ENCODE results near the gene SND1.

The SND1 gene

DNA sequence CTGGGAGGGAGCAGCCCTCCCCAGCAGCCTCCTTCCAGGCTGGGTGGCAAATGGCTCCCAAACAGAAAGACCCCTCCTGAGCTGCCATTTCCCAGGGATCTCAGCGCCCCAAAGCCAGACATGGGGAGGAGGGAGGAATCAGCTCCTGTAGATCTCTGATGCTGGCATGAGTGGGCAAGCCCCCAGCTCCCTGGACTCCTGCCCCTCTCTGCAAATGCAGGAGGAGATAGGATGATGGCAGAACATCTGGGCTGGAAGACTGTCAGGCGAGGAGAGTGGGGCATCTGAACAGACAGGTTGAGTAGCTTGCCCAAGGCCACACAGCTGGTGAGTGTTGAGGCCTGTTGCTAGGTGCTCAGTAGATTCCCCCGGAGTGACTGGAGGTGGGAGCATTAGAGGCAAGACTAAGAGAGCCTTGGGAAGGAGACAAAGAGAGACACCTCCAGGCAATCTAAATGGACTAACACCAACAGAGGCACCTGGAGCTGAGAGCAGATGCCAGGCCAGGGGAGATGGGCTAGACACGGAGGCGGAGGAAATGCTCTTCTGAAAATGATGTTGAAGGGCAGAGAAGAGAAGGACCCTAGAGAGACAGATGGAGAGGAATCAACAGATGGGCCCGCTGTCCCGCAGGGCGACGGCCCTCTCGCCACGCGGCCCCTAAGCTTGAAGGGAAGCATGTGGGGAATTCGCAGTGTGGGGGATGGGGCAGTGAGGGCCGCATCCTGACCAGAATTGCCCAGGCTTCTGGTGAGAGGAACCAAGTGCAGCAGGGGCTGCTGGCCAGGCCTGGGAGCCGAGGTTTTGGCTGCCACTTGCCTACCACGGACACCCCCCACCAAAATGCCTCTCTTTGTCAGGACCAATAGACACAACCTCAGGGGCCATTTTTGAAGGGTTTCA lies 464.1 kb downstream of the SND1 start:
- Mint-ChIP-seq H3K9me3 (no peaks in the 10 kb centered on the region), H3K4me1 (ENCODE audit: low read depth) (peaks cover 13% of the 10 kb centered on the region), H3K36me3 (ENCODE audit: low read depth) (no peaks in the 10 kb centered on the region), H3K27ac (no peak overlapping the region), H3K4me3 (no peak overlapping the region), H3K27me3 (ENCODE audit: low read depth) (peaks cover 21% of the 10 kb centered on the region)
- no peak for DNase-seq (ENCODE audit: low spot score)

DNA sequence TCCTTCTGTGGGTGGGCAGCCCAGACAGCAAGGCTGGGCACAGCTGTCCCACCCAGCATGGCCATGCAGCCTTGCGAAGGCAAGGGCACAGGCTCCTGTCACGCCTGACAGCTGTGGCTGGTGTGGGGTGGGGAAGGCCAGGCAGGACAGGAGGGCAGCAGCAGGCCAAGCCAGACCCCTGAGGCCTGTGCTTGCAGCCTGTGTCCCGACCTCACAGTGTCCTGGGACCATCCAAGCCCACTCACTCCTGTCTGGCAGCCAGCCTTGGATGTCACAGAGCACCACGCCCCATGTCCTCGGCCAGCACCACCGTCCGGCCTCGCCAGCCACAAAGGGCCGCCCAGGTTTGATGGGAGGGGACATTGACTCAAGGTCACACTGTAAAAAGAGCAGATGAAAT lies 464.7 kb downstream of the SND1 start:
- H3K27ac Mint-ChIP-seq: no peak overlapping the region
- DNase-seq (ENCODE audit: low spot score): no peak
- peaks cover 21% of the 10 kb centered on the region for H3K27me3 Mint-ChIP-seq (ENCODE audit: low read depth)
- H3K4me1 Mint-ChIP-seq (ENCODE audit: low read depth): peaks cover 9% of the 10 kb centered on the region
- H3K4me3 Mint-ChIP-seq: no peak overlapping the region
- H3K36me3 Mint-ChIP-seq (ENCODE audit: low read depth): no peaks in the 10 kb centered on the region
- H3K9me3 Mint-ChIP-seq: no peaks in the 10 kb centered on the region

DNA sequence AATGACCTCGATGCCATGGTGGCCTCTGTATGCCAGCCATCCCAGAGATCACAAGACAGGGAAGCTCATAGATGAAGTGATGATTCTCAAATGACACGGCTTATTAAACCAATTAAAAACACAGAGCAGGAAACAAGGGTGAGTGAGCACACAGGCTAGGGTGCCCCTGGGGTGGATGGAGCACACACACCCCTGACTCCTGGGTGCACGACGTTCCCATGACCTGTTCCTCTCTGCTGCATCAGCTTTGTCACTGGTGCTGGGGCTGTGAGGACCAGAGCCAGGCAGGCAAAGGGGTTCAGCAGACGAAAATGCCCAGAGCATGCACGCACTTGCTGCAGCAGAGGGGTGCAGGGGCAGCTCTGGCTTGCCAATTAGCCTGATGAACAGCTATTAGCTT lies 465.7 kb downstream of the SND1 start:
- Mint-ChIP-seq H3K36me3 (ENCODE audit: low read depth) (no peaks in the 10 kb centered on the region), H3K27ac (no peak overlapping the region), H3K4me3 (no peak overlapping the region), H3K9me3 (no peaks in the 10 kb centered on the region), H3K4me1 (ENCODE audit: low read depth) (peaks cover 2% of the 10 kb centered on the region), H3K27me3 (ENCODE audit: low read depth) (peaks cover 20% of the 10 kb centered on the region)
- no peak for DNase-seq (ENCODE audit: low spot score)

DNA sequence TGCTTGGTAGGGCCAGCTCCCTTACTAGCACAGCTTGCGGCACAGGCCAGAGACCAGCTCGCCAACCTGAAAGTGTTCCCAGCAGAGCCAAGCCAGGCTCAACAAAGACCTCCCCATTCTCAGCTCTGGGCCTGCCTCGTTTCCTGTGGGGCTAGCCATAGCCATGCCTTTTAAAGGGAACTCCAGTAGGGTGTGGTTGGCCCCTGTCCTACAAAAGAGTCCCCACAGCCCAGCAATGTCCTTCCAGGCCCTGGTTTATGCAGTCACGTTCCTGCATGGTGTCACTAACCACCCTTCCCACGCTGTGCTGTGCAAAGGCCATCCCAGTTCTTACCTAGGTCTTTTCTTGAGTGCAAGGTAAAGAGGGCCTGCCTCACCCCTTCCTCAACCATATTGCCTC lies 467.0 kb downstream of the SND1 start:
- Mint-ChIP-seq H3K27me3 (ENCODE audit: low read depth) (peaks cover 18% of the 10 kb centered on the region), H3K4me1 (ENCODE audit: low read depth) (no peaks in the 10 kb centered on the region), H3K27ac (no peak overlapping the region), H3K36me3 (ENCODE audit: low read depth) (no peaks in the 10 kb centered on the region), H3K4me3 (no peak overlapping the region), H3K9me3 (no peaks in the 10 kb centered on the region)
- DNase-seq (ENCODE audit: low spot score): no peak

DNA sequence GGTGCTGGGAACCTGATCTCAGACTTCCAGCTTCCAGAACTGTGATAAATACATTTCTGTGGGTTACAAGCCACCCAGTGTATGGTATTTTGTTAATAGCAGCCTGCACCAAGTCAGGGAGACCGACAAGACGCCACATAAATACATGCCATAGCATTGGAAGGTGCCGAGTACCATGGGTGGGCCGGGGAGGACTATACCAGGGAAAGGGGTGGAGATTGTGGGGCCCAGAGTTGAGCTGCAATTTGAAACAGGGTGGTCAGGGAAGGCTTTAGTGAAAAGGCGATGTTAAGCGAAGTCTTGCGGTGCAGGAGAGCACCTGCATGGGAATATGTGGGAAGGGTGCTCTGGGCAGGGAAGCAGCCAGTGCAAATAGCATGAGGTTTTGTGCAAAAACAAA lies 468.1 kb downstream of the SND1 start:
- no peaks in the 10 kb centered on the region for H3K36me3 Mint-ChIP-seq (ENCODE audit: low read depth)
- DNase-seq (ENCODE audit: low spot score): no peak
- peaks cover 19% of the 10 kb centered on the region for H3K27me3 Mint-ChIP-seq (ENCODE audit: low read depth)
- peaks cover 5% of the 10 kb centered on the region for H3K4me1 Mint-ChIP-seq (ENCODE audit: low read depth)
- no peak overlapping the region for H3K27ac Mint-ChIP-seq
- no peak overlapping the region for H3K4me3 Mint-ChIP-seq
- H3K9me3 Mint-ChIP-seq: no peaks in the 10 kb centered on the region

DNA sequence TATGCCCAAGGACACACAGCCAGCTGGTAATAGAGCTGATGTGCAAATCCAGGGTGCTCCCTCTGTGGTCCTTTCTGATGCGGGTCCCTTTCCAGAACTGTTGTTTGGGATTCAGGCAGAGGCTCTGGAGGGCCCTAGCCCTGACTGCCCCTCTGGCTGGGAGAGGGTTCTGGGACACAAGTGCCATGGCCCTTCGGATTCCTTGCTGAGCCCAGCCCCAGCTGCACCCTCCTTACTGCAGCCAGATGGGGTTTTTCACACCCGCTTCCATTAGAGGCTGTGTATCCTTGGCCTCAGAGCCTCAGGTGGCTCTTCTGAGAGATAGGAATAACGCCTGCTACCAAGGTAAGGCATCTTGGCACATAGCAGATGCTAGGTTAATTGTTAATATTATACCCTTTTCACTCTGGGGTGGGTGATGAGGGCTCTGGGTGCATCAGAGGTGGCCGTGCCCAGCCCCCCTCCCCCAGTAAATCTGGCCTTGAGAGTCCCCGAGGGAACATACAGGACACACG lies 469.0 kb downstream of the SND1 start:
- Mint-ChIP-seq H3K36me3 (ENCODE audit: low read depth) (no peaks in the 10 kb centered on the region), H3K4me3 (no peak overlapping the region), H3K27me3 (ENCODE audit: low read depth) (peaks cover 16% of the 10 kb centered on the region), H3K9me3 (no peaks in the 10 kb centered on the region), H3K27ac (no peak overlapping the region), H3K4me1 (ENCODE audit: low read depth) (peaks cover 6% of the 10 kb centered on the region)
- DNase-seq (ENCODE audit: low spot score): no peak

DNA sequence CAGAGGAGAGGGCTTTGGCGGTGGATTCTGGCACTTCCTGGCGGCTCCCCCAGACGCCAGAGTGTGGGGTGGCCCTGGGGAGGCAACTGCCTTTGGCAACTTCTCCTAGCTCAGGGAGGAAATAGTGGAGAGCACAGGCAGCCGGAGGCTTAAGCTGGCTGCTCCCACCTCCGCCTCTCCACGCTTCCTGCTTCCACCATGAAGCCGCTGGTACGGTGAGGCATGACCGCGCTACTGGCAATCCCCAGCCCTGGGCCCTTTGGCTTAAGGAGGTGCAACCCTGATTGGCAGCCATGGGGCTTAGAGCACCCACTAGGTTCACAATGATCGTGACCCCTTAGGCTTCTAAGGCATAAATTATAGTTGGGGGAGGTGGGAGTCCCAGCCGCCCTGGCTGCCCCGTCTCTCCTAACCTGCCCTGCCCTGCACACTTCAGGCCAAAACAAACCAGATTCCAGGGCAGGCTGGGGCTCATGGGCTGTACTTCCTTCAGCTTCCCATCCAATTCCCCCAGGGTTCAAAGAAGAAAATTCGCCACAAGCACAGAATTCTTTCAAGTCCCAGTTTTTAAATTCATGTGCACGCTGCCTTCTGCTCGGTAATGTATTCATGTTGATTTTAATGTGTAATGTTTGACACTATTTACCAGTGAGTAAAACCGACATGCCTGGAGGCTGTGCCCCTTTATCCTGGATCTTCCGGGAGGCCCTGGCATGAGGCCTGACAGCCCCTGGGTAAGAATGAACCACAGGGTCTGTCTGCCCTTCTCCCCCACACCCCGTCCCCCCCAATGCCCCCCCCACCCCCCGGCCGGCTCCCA lies 469.9 kb downstream of the SND1 start:
- Mint-ChIP-seq H3K27ac (no peak overlapping the region), H3K4me3 (no peak overlapping the region), H3K36me3 (ENCODE audit: low read depth) (no peaks in the 10 kb centered on the region), H3K27me3 (ENCODE audit: low read depth) (peaks cover 18% of the 10 kb centered on the region), H3K9me3 (no peaks in the 10 kb centered on the region), H3K4me1 (ENCODE audit: low read depth) (peaks cover 6% of the 10 kb centered on the region)
- DNase-seq (ENCODE audit: low spot score): no peak

DNA sequence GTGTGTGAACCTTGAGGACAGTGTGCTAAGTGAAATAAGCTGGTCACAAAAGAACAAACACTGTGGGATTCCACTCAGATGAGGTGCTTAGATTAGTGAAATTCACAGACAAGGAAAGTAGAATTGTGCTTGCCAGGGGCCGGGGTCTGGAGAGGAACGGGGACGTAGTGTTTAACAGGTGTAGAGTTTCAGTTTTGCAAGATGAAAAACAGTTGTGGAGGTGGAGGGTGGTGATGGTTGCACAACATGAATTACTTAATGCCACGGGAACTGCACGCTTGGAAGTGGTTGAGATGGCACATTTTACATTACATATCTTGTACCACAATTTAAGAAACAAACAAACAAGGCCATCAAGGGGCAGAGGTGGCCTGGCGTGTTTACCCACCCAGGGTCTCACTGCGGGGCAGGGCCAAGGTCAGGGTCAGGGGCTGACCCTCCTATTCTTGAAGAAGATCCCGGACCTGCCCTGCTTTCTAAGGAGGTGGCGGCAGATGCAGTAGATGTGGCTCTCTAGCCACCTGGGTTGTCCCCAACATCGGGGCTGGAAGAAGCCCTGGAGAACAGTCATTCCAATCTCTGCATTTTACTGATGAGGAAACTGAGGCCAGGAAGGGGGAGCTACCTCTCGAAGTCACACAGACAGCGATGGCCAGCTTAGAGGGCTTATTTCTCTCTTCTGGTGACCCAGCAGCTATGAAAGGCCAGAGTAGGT lies 470.7 kb downstream of the SND1 start:
- H3K9me3 Mint-ChIP-seq: no peaks in the 10 kb centered on the region
- H3K4me1 Mint-ChIP-seq (ENCODE audit: low read depth): peaks cover 6% of the 10 kb centered on the region
- no peak for DNase-seq (ENCODE audit: low spot score)
- no peaks in the 10 kb centered on the region for H3K36me3 Mint-ChIP-seq (ENCODE audit: low read depth)
- H3K27ac Mint-ChIP-seq: no peak overlapping the region
- peaks cover 17% of the 10 kb centered on the region for H3K27me3 Mint-ChIP-seq (ENCODE audit: low read depth)
- no peak overlapping the region for H3K4me3 Mint-ChIP-seq

DNA sequence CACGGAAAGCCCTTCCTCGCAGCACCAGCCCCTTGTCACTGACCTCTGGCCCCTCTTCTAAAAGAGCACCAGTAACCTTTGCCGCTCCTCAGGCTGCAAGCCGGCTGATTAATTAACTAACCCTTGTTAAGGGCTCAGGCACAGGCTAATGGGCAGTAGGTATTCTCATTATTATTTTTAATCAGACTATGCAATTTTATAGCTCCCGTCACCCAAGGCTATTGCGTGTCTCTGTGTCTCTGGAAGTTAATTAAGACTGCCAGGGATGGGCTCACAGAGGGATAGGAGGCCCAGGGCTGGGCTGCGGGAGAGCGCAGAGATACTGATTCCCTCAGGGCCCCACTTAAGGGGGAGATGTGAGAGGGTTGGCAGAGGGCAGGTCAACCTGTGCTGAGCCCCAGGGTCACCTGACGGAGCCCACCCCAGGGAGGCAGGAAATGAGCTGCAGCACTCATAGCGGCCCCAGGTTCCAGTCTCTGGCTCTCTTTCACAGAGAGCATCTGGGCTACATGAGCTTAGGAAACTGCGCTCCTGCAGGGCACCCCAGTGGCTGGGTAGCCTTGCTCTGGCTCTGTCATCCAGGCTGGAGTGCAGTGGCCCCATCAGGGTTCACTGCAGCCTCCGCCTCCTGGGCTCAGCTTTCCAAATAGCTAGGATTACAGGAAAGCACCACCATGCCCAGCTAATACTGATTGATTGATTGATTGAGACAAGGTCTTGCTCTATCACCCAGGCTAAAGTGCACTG lies 471.5 kb downstream of the SND1 start:
- no peak for DNase-seq (ENCODE audit: low spot score)
- no peaks in the 10 kb centered on the region for H3K36me3 Mint-ChIP-seq (ENCODE audit: low read depth)
- H3K27me3 Mint-ChIP-seq (ENCODE audit: low read depth): peaks cover 21% of the 10 kb centered on the region
- H3K9me3 Mint-ChIP-seq: no peaks in the 10 kb centered on the region
- H3K4me3 Mint-ChIP-seq: no peak overlapping the region
- peaks cover 6% of the 10 kb centered on the region for H3K4me1 Mint-ChIP-seq (ENCODE audit: low read depth)
- H3K27ac Mint-ChIP-seq: no peak overlapping the region

DNA sequence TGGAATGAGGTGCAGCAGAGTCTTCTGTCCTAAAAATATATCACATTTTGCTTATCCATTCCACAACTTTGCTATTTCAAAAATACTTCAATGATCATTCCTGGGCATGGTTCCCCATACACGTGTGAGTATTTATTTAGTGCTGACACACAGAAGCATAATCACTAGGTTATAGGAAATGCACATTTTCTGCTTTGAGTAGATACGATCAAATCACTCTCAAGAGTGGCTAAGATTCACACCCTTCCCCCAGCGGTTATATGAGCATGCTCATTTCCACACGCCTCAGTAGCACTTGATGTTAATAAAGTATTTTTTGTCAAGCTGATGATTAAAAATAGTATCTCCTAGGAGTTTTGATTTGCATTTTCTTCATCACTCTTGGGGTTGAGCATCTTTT lies 472.8 kb downstream of the SND1 start:
- no peaks in the 10 kb centered on the region for H3K36me3 Mint-ChIP-seq (ENCODE audit: low read depth)
- DNase-seq (ENCODE audit: low spot score): no peak
- peaks cover 23% of the 10 kb centered on the region for H3K27me3 Mint-ChIP-seq (ENCODE audit: low read depth)
- H3K4me1 Mint-ChIP-seq (ENCODE audit: low read depth): peaks cover 6% of the 10 kb centered on the region
- H3K4me3 Mint-ChIP-seq: no peak overlapping the region
- no peaks in the 10 kb centered on the region for H3K9me3 Mint-ChIP-seq
- no peak overlapping the region for H3K27ac Mint-ChIP-seq

DNA sequence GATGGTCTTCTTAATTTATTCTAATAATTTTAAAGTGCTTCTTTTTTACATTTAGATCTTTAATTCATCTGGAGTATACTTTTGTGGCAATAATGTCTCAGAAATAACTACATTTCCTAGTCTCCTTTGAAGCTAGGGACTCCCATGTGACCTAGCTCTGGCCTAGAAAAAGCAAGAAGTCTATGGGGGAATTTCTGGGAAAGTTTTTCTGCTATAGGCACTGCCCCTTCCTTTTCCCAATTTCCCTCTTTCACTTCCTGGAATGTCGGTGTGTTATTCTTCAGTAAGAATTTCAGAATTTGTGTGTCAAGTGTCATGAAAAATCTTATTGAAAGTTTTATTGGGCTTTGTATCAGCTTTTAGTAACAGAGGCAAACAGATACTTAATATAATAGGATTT lies 473.8 kb downstream of the SND1 start:
- Mint-ChIP-seq H3K4me3 (no peak overlapping the region), H3K9me3 (no peaks in the 10 kb centered on the region), H3K36me3 (ENCODE audit: low read depth) (no peaks in the 10 kb centered on the region), H3K27me3 (ENCODE audit: low read depth) (peaks cover 21% of the 10 kb centered on the region), H3K4me1 (ENCODE audit: low read depth) (peaks cover 6% of the 10 kb centered on the region), H3K27ac (no peak overlapping the region)
- no peak for DNase-seq (ENCODE audit: low spot score)

DNA sequence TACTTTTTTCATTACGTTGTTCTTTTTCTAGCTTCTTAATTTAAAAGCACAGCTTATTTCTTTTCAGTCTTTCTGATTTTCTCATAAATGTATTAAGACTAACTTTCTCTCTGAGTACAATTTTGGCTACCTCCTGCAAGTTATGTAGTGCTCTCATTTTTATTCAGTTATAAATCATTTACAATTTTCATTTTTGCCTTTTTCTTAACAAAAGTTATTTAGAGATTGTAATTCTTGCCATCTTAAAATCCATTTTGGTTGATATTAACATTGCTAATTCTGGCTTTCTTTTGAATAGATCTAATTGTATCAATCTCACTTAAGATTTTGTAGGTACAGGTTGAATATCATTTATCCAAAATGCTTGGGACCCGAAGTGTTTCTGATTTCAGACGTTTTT lies 476.4 kb downstream of the SND1 start:
- Mint-ChIP-seq H3K4me1 (ENCODE audit: low read depth) (peaks cover 6% of the 10 kb centered on the region), H3K27me3 (ENCODE audit: low read depth) (peaks cover 24% of the 10 kb centered on the region), H3K36me3 (ENCODE audit: low read depth) (no peaks in the 10 kb centered on the region), H3K9me3 (no peaks in the 10 kb centered on the region), H3K4me3 (no peak overlapping the region), H3K27ac (no peak overlapping the region)
- DNase-seq (ENCODE audit: low spot score): no peak

DNA sequence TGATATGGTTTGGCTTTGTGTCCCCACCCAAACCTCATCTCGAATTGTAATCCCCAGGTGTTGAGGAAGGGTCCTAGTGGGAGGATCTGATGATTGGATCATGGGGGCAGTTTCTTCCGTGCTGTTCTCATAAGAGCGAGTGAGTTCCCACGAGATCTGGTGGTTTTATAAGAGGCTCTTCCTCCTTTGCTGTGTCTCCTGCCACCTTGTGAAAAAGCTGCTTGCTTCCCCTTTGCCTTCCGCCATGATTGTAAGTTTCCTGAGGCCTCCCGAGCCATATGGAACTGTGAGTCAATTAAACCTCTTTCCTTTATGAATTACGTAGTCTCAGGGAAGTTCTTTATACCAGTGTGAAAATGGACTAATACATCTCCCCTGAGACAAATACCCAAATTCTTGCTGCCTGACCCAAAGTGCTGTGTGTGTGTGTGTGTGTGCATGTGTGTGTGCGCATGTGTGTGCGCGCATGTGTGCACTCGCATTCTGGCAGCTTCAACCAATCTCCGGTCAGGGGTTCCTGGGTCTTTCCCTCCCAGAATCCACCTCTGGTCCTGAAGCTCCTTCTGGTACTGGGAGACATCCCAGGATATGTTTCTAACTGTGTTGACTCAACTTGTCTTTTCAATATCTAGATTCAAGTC lies 477.4 kb downstream of the SND1 start:
- Mint-ChIP-seq H3K9me3 (no peaks in the 10 kb centered on the region), H3K27ac (no peak overlapping the region), H3K4me3 (no peak overlapping the region), H3K27me3 (ENCODE audit: low read depth) (peaks cover 29% of the 10 kb centered on the region), H3K4me1 (ENCODE audit: low read depth) (peaks cover 6% of the 10 kb centered on the region), H3K36me3 (ENCODE audit: low read depth) (no peaks in the 10 kb centered on the region)
- DNase-seq (ENCODE audit: low spot score): no peak
